Colonic mucosa (tissue), 4 donors: ENCODE measurements around the gene ENPP7. TPM values are rescaled to one million over a fixed set of nuclear protein-coding genes. Genes with fewer than 3 reads are reported as not detected.
A peak's percentile ranks its signal among the peaks of the same experiment; 100 is the strongest.

Source experiments
- DNase-seq: peaks from one replicate; pipeline ENCODE4 v3.0.0-alpha.2; 2020
- H3K27ac ChIP-seq: fragments of 200-600 bp; one replicate; pipeline ENCODE4 v1.8.0; 2021
- H3K27me3 ChIP-seq: fragments of 200-600 bp; one replicate; pipeline ENCODE4 v1.8.0; 2021
- H3K36me3 ChIP-seq: fragments of 200-600 bp; one replicate; pipeline ENCODE4 v1.8.0; 2021
- H3K4me1 ChIP-seq: fragments of 200-600 bp; one replicate; pipeline ENCODE4 v1.8.0; 2021; ENCODE audit warnings: mild to moderate bottlenecking
- H3K4me3 ChIP-seq: fragments of 200-600 bp; one replicate; pipeline ENCODE4 v1.8.0; 2021
- H3K9ac ChIP-seq, 2 donors: one replicate each; pipeline ENCODE4 v1.7.0; 2013; ENCODE audit warnings: control low read depth in 2 of 2, low read depth in 2 of 2, low read length in 2 of 2
- H3K9me3 ChIP-seq: fragments of 200-600 bp; one replicate; pipeline ENCODE4 v1.8.0; 2021
- intact Hi-C: fragments of 100-400 bp; cut with DNase I; formaldehyde crosslinking; loops from one replicate; pipeline ENCODE4 v1.14.1; 2022
- total RNA-seq, 2 donors: library from RNA; stranded (reverse); fragmentation: NEBNext Ultra II Directional in 1 of 2; extraction: Animal tissue kit (Norgen Biotek cat#: 25700) in 1 of 2; gene quantifications; one replicate each; pipeline ENCODE4 v1.2.1, GENCODE V29; 2021
- TF ChIP-seq, protein P1 (sequence below): fragments of 200-600 bp; IDR thresholded peaks from one replicate; pipeline ENCODE4 v1.8.0; 2022; ENCODE audit warnings: antibody characterized with exemption, mild to moderate bottlenecking
- donor health status: healthy.
- donor health status: DM: no; HTN: no; CAD: no.
- donor health status: DM: no; HTN: no; CAD: no.

Gene ENPP7
- total RNA-seq, 2 donors from 2014 or later = not detected

DNA sequence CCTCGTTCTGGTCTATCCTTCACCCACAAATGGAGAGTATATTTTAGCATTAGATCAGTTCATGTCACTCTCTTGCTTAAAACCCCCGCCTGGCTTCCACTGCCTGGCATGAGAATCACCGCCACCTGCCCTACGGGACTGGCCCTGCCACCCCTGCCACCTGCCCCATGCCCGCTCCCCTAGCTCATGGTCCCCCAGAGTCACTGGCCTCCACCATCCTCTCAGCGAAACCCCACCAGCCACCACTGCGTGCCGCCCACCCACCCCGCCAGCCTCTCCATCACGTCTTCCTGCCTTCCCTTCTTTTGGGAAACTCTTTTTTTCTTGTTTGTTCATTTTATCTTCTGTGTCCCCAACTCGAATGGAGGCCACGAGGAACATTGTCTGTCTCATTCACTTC lies 982 bp upstream of the ENPP7 start:
- Histone ChIP-seq H3K4me1 (no peaks in the 10 kb centered on the region), H3K4me3 (no peak overlapping the region), H3K9ac (no peak overlapping the region), H3K9me3 (no peaks in the 10 kb centered on the region), H3K36me3 (no peaks in the 10 kb centered on the region), H3K27ac (no peak overlapping the region), H3K27me3 (no peaks in the 10 kb centered on the region)
- TF ChIP-seq, protein P1, sequence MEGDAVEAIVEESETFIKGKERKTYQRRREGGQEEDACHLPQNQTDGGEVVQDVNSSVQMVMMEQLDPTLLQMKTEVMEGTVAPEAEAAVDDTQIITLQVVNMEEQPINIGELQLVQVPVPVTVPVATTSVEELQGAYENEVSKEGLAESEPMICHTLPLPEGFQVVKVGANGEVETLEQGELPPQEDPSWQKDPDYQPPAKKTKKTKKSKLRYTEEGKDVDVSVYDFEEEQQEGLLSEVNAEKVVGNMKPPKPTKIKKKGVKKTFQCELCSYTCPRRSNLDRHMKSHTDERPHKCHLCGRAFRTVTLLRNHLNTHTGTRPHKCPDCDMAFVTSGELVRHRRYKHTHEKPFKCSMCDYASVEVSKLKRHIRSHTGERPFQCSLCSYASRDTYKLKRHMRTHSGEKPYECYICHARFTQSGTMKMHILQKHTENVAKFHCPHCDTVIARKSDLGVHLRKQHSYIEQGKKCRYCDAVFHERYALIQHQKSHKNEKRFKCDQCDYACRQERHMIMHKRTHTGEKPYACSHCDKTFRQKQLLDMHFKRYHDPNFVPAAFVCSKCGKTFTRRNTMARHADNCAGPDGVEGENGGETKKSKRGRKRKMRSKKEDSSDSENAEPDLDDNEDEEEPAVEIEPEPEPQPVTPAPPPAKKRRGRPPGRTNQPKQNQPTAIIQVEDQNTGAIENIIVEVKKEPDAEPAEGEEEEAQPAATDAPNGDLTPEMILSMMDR = no peak
- intact Hi-C loops = no loop called here
- DNase-seq = no peak

DNA sequence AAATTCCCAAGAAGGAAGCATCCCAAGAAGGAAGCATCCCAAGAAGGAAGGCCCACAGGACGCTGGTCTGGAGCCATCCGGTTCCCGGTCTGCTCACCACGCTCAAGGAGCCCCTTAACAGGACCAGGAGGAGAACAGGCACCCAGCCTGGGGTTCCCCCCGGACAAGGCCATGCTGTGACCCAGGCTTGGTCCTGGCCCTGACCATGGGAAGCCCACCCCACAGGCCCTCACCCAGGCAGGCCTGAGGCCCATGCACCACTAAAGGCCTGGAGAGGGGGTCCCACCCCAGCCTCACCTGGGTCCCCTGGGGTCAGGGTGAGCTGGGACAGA lies 340 bp upstream of the ENPP7 start:
- intact Hi-C loops = no loop called here
- Histone ChIP-seq H3K36me3 (no peaks in the 10 kb centered on the region), H3K27ac (no peak overlapping the region), H3K9me3 (no peaks in the 10 kb centered on the region), H3K27me3 (no peaks in the 10 kb centered on the region), H3K9ac (no peak overlapping the region), H3K4me3 (no peak overlapping the region), H3K4me1 (no peaks in the 10 kb centered on the region)
- DNase-seq = no peak
- TF ChIP-seq, protein P1 = no peak

DNA sequence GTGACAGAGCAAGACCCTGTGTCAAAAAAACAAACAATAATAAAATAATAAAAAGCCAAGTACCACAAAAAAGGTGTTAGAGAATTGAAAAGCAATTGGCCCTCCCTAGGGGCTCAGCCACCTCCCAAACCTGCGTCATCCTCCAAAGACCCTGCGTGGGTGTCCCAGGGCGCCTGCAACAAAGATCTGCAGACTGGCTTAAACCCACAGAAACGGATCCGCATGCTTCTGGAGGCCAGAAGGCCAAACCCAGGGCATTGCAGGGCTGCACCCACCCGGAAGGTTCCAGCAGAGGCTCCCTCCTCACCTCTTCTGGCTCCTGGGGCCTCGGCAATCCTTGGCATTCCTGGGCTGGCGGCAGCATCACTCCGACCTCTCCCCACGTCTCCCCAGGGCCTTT lies 1.5 kb downstream of the ENPP7 start:
- DNase-seq = no peak
- Histone ChIP-seq H3K27ac (no peak overlapping the region), H3K4me1 (no peaks in the 10 kb centered on the region), H3K4me3 (no peak overlapping the region), H3K9me3 (no peaks in the 10 kb centered on the region), H3K9ac (no peak overlapping the region), H3K36me3 (no peaks in the 10 kb centered on the region), H3K27me3 (no peaks in the 10 kb centered on the region)
- TF ChIP-seq, protein P1 = no peak
- intact Hi-C loops = no loop called here

DNA sequence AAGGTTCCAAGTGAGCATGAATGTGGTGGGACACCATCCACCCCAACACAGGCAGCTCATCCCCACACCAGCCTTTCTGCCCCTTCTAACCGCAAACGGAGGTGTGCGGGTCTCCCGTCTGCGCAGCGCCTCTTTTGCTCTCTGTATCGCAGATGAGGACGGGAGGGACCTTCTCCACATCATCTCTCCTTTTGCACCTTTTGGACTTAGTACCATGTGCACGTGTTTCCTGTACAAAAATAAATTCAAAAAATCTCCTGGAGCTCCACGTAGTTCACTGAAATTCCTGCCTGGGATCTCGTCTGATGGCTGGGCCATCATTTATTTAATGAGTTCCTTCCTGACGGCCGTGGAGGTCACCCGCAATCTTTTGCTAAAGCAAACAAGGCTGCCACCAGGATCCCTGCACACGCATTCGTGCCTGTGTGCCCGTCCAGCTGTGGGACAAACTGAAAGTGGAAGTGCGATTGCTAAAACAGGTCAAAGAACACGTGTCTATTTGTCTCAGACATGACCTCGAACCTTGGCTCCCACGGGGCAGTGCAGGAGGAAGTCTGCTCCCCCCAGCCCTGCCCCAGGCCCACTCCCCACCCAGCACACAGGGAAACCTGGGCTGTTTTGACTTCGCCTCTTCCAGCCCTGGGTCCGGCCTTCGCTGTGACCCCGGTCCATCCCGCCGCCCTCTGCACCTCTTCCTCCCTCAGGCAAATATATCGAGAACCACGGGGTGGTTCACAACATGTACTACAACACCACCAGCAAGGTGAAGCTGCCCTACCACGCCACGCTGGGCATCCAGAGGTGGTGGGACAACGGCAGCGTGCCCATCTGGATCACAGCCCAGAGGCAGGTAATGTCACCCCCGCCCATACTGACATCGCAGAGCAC lies 2.3 kb downstream of the ENPP7 start:
- no peak overlapping the region for H3K27ac ChIP-seq
- no peaks in the 10 kb centered on the region for H3K9me3 ChIP-seq
- no peak overlapping the region for H3K9ac ChIP-seq
- TF ChIP-seq, protein P1 = no peak
- peak overlapping the region; percentile 4 for H3K4me3 ChIP-seq
- no peaks in the 10 kb centered on the region for H3K4me1 ChIP-seq
- H3K36me3 ChIP-seq = no peaks in the 10 kb centered on the region
- intact Hi-C loops = no loop called here
- no peaks in the 10 kb centered on the region for H3K27me3 ChIP-seq
- DNase-seq = peak; percentile 46

DNA sequence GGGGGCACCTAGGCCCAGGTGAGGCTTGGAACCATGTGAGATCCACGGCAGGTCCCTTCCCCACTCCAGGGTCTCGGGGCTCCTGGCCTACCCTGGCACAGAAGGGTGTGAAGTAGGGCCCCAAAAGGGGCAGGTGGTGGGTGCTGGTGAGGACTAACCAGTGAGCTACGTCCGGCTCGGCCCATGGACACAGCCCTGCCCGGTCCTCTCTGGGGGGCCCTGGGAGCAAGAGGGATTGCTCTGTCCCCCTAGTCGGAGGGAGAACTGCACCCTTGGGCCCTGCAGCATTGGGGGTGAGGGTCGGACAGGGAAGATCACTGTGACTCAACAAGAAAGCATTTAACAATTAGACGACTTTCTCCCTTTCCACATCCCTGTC lies 2.9 kb downstream of the ENPP7 start:
- Histone ChIP-seq H3K4me1 (no peaks in the 10 kb centered on the region), H3K9me3 (no peaks in the 10 kb centered on the region), H3K36me3 (no peaks in the 10 kb centered on the region), H3K4me3 (no peak overlapping the region), H3K27me3 (no peaks in the 10 kb centered on the region), H3K27ac (no peak overlapping the region), H3K9ac (no peak overlapping the region)
- TF ChIP-seq, protein P1 = no peak
- DNase-seq = no peak
- intact Hi-C loops = no loop called here
